HCT116 (cell line): ENCODE results near the gene ADGRV1.

Source experiments
- POLR2AphosphoS5 ChIP-seq: IDR thresholded peaks from 2 replicates; pipeline ENCODE4 v1.6.1; 2011; ENCODE audit warnings: mild to moderate bottlenecking, low read depth, low read length, moderate library complexity
- TF ChIP-seq, protein P1 (sequence below), 3 experiments: fragments of 200-600 bp in 1 of 3; sonication (generic) in 1 of 3; IDR thresholded peaks in 2 of 3; conservative IDR thresholded peaks in 1 of 3; 2 replicates each; pipeline ENCODE4 v1.5.1; 2012 to 2017; ENCODE audit warnings: low read depth in 2 of 3, low read length in 2 of 3, antibody characterized with exemption in 1 of 3, borderline replicate concordance in 1 of 3, control low read depth in 1 of 3, mild to moderate bottlenecking in 1 of 3, mixed read lengths in 1 of 3, mixed run types in 1 of 3, moderate library complexity in 1 of 3; ENCODE audit not compliant: insufficient read depth in 1 of 3

DNA sequence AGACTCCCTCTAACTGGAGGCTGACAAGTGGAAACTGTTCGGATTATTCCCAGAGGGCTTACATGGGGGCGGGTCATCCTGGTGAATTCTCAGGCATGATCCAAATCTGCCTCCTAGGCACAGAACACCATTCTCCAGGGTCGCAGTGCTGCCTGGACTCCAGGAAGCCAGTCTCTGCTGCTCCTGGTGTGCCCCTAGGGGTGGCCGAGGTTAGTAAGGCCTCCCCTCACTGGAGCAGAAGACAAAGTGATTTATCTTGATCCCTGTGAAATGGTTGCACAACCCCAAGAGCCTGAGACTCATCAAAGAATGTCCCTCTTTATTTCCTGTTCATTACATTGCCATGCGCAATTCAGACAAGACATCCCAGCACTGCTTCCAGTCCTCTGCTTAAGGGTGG lies 17.1 kb downstream of the ADGRV1 start:
- TF ChIP-seq, protein P1, sequence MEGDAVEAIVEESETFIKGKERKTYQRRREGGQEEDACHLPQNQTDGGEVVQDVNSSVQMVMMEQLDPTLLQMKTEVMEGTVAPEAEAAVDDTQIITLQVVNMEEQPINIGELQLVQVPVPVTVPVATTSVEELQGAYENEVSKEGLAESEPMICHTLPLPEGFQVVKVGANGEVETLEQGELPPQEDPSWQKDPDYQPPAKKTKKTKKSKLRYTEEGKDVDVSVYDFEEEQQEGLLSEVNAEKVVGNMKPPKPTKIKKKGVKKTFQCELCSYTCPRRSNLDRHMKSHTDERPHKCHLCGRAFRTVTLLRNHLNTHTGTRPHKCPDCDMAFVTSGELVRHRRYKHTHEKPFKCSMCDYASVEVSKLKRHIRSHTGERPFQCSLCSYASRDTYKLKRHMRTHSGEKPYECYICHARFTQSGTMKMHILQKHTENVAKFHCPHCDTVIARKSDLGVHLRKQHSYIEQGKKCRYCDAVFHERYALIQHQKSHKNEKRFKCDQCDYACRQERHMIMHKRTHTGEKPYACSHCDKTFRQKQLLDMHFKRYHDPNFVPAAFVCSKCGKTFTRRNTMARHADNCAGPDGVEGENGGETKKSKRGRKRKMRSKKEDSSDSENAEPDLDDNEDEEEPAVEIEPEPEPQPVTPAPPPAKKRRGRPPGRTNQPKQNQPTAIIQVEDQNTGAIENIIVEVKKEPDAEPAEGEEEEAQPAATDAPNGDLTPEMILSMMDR (IDR thresholded peaks at IDR 0.05 in 2 of 3, conservative IDR thresholded peaks at IDR 0.05 in 1 of 3; ENCODE audit: borderline replicate concordance in 1 of 3, insufficient read depth in 1 of 3, low read depth in 2 of 3, low read length in 2 of 3), result no peak
- no peak for TF ChIP-seq POLR2AphosphoS5
